Measurements from ENCODE around the gene TTLL6. TPM values are rescaled to one million over a fixed set of nuclear protein-coding genes. Genes with fewer than 3 reads are reported as not detected.

The TTLL6 gene
- total and polyA plus RNA-seq, 9 of the 15 experiments (the other 6 are each of a cell fraction or from before 2014, with no cell fraction given), result 0.05 TPM; not detected in 8

DNA sequence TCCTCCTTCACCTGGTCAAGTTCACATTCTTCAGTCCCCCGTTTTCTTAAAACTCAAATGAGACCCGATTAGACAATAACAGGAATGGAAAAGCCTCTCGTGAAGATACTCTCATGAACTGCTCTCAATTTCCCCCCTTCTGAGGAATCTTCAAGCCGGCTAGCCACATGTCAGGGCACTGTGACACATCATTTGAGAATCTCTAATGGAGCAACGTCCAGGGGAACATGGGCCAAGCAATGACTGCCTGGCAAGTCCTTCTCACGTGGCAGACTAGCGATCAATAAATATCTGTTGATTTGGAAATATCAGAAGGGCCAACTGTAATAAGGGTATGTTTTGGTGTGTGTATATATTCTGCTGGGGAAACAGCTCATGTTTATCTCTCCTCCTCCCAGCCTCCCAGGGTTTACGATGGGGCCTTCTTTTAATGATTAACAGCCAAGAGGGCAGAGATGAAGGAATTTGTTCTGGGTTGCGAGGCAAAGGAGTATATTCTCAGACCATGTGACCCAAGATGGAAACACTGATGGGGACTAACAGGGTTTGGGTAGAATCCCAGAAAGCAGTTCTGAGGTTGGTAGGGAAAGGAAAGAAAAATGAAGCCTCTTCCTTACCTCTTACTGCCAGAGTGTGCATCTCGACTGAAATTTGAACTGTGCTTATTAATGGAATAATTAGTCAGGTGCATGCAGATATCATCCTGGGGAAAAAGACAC, 21.4 kb downstream of the TTLL6 start:
- no peak overlapping the region for H3K27ac ChIP-seq (ENCODE audit: extremely low read depth, low read depth, low read length)
- TF ChIP-seq THAP7 (CRISPR knock-in tag; IDR thresholded peaks at IDR 0.05) (no peak), USF1 (CRISPR knock-in tag; IDR thresholded peaks at IDR 0.05) (no peak), SMARCC2 (IDR thresholded peaks at IDR 0.05; ENCODE audit: low read depth) (no peak), AFF4 (CRISPR knock-in tag; IDR thresholded peaks at IDR 0.05) (no peak), SMAD4 (CRISPR knock-in tag; conservative IDR thresholded peaks at IDR 0.05) (no peak), PPARD (CRISPR knock-in tag; IDR thresholded peaks at IDR 0.05) (no peak), NFYB (IDR thresholded peaks at IDR 0.05; ENCODE audit: extremely low read depth, insufficient read length) (no peak), CHD2 (IDR thresholded peaks at IDR 0.05; ENCODE audit: low read depth, low read length) (no peak), ZNF175 (CRISPR knock-in tag; IDR thresholded peaks at IDR 0.05; ENCODE audit: low read depth) (no peak), MCM2 (IDR thresholded peaks at IDR 0.05; ENCODE audit: low read depth) (no peak), HMG20A (CRISPR knock-in tag; conservative IDR thresholded peaks at IDR 0.05) (no peak), CBFA2T3 (IDR thresholded peaks at IDR 0.05) (no peak), NFATC3 (IDR thresholded peaks at IDR 0.05) (no peak), ELF4 (CRISPR knock-in tag; IDR thresholded peaks at IDR 0.05) (no peak), GATA2 (CRISPR knock-in tag; IDR thresholded peaks at IDR 0.05) (no peak), TEAD2 (tag; IDR thresholded peaks at IDR 0.05) (no peak), MEIS2 (IDR thresholded peaks at IDR 0.05; ENCODE audit: partially characterized antibody) (no peak)
- in situ Hi-C loops (cut with MboI) (no loop called here), intact Hi-C loops (cut with micrococcal nuclease) (no loop called here)
- H2AFZ ChIP-seq (ENCODE audit: low read depth, low read length), result no peak overlapping the region
- H3K4me2 ChIP-seq (ENCODE audit: insufficient read depth, low read length), result no peak overlapping the region
- no peaks in the 10 kb centered on the region for H3K36me3 ChIP-seq (ENCODE audit: control insufficient read depth, insufficient read depth, low read length)
- H3K9ac ChIP-seq (ENCODE audit: insufficient read depth in 1 of 2, low read depth in 2 of 2, low read length in 2 of 2), result no peak overlapping the region
- H3K4me3 ChIP-seq, result no peak overlapping the region
- H3K9me3 ChIP-seq (replicated peaks; ENCODE audit: control insufficient read depth, insufficient read depth, low read depth, low read length), result no peaks in the 10 kb centered on the region
- DNase-seq (ENCODE audit: extremely low read depth in 1 of 4, low spot score in 3 of 4) (no peak), ATAC-seq (no peak), FAIRE-seq (no peak)
- peaks cover 54 to 77% of the 10 kb centered on the region in 2 experiments for H3K27me3 ChIP-seq (ENCODE audit: control insufficient read depth in 2 of 2, insufficient read depth in 2 of 2, low read length in 2 of 2)
- POLR2A ChIA-PET, result interaction anchor here (0.7 kb wide), 2 partner anchors 45 to 902 kb away, joined by 3 read pairs; no protein-coding TSS in a partner anchor
- WGBS (ENCODE audit: insufficient coverage, low coverage, missing lambda C conversion rate), result 3% methylated on average over 10 of the region's 10 CpGs
- H3K4me1 ChIP-seq (replicated peaks in 1 of 2; ENCODE audit: control insufficient read depth in 2 of 2, insufficient read depth in 2 of 2, low read length in 2 of 2), result peaks cover 0 to 3% of the 10 kb centered on the region in 2 experiments; a peak in 2 of 5 replicates
- H3K79me2 ChIP-seq (ENCODE audit: control insufficient read depth, insufficient read depth, low read length), result no peaks in the 10 kb centered on the region
- CTCF ChIA-PET (ENCODE audit: low intra/inter-chr PET ratio), result no interaction called here
- no TSS peak for BruUV-seq (replicated peaks)
- no peaks in the 10 kb centered on the region for H3K9me1 ChIP-seq (ENCODE audit: control insufficient read depth, insufficient read depth, low read length)
- H4K20me1 ChIP-seq (replicated peaks; ENCODE audit: control insufficient read depth, insufficient read depth, low read length), result peaks cover 7% of the 10 kb centered on the region; the same call in 1 of the 2 replicates
